Stimulated activated CD8-positive, alpha-beta memory T cell treated with anti-CD3 and anti-CD28 coated beads, Interleukin-15, amount 100 ng/mL, for 1 hour (primary cell): ENCODE results near the gene SAMD1.

Experiments
- DNase-seq: peaks from one replicate; pipeline ENCODE4 v3.0.0-alpha.2; 2020; ENCODE audit warnings: low read depth

The SAMD1 gene

GRCh38 chr19:14090509-14091080 lies at the start of gene SAMD1:
TSS of gene SAMD1 (minus strand) at chr19:14090751.
- DNase-seq: peak; percentile 72

GRCh38 chr19:14139944-14140343 lies 49.4 kb upstream of the SAMD1 start:
- DNase-seq: no peak

GRCh38 chr19:14138576-14139265 lies 48.2 kb upstream of the SAMD1 start:
- DNase-seq: no peak

GRCh38 chr19:14136509-14137281 lies 46.1 kb upstream of the SAMD1 start, which contains the start of gene ASF1B:
TSS of gene ASF1B (minus strand) at chr19:14136589. CDS start at chr19:14136456, 133 bp downstream.
- peak; percentile 88 for DNase-seq

- DNase-seq: no peak
Measured at GRCh38 chr19:14135985-14136508, 45.5 kb upstream of the SAMD1 start.

- DNase-seq: no peak
Measured at GRCh38 chr19:14135355-14135754, 44.8 kb upstream of the SAMD1 start.

GRCh38 chr19:14127929-14128509 lies 37.5 kb upstream of the SAMD1 start:
- no peak for DNase-seq

- DNase-seq: no peak
Measured at GRCh38 chr19:14127176-14127575, 36.6 kb upstream of the SAMD1 start.

- DNase-seq: no peak
Measured at GRCh38 chr19:14122924-14123323, 32.4 kb upstream of the SAMD1 start.

GRCh38 chr19:14120497-14120780 lies 29.9 kb upstream of the SAMD1 start:
- no peak for DNase-seq

GRCh38 chr19:14119644-14120496 lies 29.3 kb upstream of the SAMD1 start:
- no peak for DNase-seq

GRCh38 chr19:14119146-14119545 lies 28.6 kb upstream of the SAMD1 start:
- DNase-seq: no peak

GRCh38 chr19:14118165-14119051 lies 27.9 kb upstream of the SAMD1 start:
- peak; percentile 4 for DNase-seq

GRCh38 chr19:14117668-14118164 lies 27.2 kb upstream of the SAMD1 start, which contains the start of gene PRKACA:
TSS of gene PRKACA (minus strand) at chr19:14117762. CDS start at chr19:14117547, 215 bp downstream.
- peak; percentile 93 for DNase-seq

GRCh38 chr19:14116918-14117578 lies 26.5 kb upstream of the SAMD1 start:
- DNase-seq: no peak

GRCh38 chr19:14116525-14116917 lies 26.0 kb upstream of the SAMD1 start:
- no peak for DNase-seq

GRCh38 chr19:14115756-14116155 lies 25.2 kb upstream of the SAMD1 start:
- DNase-seq: no peak

GRCh38 chr19:14114854-14115253 lies 24.3 kb upstream of the SAMD1 start:
- peak; percentile 13 for DNase-seq

GRCh38 chr19:14114439-14114838 lies 23.9 kb upstream of the SAMD1 start:
- no peak for DNase-seq
